Measurements from ENCODE around the gene PHLPP1. TPM values are rescaled to one million over a fixed set of nuclear protein-coding genes. Genes with fewer than 3 reads are reported as not detected.

Gene PHLPP1
- total and polyA plus RNA-seq, 2 donors from 2014 or later = 2.9 to 13.0 TPM

DNA sequence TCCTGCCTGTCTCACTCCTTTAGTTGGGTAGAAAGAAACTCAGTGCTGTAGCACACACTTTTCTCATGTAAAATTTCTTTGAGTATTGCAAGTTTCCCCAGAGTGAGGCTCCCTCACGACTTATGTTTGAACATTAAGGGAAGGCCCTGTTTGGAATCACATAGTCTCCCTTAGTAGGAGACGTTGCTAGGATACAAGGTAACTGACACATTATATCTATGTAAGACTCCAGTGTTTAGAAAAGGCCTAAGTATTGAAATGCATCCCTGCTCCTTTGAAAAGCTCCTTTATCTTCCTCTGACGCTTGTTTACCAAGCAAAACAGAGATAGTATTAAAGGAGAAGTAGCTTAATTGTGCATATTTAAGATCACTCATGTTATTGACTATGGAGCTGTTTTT, 248.2 kb downstream of the PHLPP1 start:
- H3K9ac ChIP-seq (ENCODE audit: low read length in 3 of 3) = no peak overlapping the region
- H3K36me3 ChIP-seq (ENCODE audit: control insufficient read depth in 2 of 3, insufficient read depth in 3 of 3, low read length in 3 of 3) = no peaks in the 10 kb centered on the region
- H3K9me3 ChIP-seq (ENCODE audit: control insufficient read depth in 2 of 3, insufficient read depth in 1 of 3, low read length in 3 of 3) = no peaks in the 10 kb centered on the region
- DNase-seq = peak in 1 of 5 donors; percentile 29
- H3K4me1 ChIP-seq (ENCODE audit: control insufficient read depth in 2 of 3, insufficient read depth in 2 of 3, low read depth in 1 of 3, low read length in 3 of 3) = no peaks in the 10 kb centered on the region
- H3K27ac ChIP-seq (ENCODE audit: low read depth in 2 of 2, low read length in 2 of 2) = no peak overlapping the region
- no peak overlapping the region for H3K4me3 ChIP-seq (ENCODE audit: low read length in 3 of 3)
- H3K27me3 ChIP-seq (ENCODE audit: control insufficient read depth, insufficient read depth, low read length) = no peaks in the 10 kb centered on the region
- TF ChIP-seq, protein P1, sequence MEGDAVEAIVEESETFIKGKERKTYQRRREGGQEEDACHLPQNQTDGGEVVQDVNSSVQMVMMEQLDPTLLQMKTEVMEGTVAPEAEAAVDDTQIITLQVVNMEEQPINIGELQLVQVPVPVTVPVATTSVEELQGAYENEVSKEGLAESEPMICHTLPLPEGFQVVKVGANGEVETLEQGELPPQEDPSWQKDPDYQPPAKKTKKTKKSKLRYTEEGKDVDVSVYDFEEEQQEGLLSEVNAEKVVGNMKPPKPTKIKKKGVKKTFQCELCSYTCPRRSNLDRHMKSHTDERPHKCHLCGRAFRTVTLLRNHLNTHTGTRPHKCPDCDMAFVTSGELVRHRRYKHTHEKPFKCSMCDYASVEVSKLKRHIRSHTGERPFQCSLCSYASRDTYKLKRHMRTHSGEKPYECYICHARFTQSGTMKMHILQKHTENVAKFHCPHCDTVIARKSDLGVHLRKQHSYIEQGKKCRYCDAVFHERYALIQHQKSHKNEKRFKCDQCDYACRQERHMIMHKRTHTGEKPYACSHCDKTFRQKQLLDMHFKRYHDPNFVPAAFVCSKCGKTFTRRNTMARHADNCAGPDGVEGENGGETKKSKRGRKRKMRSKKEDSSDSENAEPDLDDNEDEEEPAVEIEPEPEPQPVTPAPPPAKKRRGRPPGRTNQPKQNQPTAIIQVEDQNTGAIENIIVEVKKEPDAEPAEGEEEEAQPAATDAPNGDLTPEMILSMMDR (IDR thresholded peaks at IDR 0.05; ENCODE audit: borderline replicate concordance, extremely low read depth, insufficient read depth) = no peak
- no peak for FAIRE-seq
- intact Hi-C loops (cut with DNase I) = no loop called here

DNA sequence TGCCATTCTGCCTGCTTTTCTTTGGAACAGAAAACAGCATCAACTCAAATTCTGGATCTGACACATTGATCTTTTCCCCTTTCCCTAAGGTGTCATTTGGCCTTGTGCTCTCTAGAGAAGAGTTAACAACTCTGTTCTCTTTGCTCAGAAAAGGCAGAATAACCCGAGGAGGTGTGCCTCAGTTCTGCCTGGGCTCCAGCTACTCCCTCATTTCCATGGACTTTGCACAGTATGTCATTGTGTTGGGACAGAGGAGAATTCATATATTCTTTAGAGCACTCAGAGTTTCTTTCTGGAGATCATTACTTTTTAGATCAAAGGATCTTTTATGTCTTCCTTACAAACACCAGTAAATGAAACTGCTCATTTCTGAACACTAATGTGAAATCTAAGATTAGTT, 249.1 kb downstream of the PHLPP1 start:
- H3K9me3 ChIP-seq (ENCODE audit: control insufficient read depth in 2 of 3, insufficient read depth in 1 of 3, low read length in 3 of 3) = no peaks in the 10 kb centered on the region
- no peak overlapping the region for H3K4me3 ChIP-seq (ENCODE audit: low read length in 3 of 3)
- intact Hi-C loops (cut with DNase I) = no loop called here
- H3K9ac ChIP-seq (ENCODE audit: low read length in 3 of 3) = no peak overlapping the region
- no peaks in the 10 kb centered on the region for H3K36me3 ChIP-seq (ENCODE audit: control insufficient read depth in 2 of 3, insufficient read depth in 3 of 3, low read length in 3 of 3)
- DNase-seq (no peak), FAIRE-seq (no peak)
- no peaks in the 10 kb centered on the region for H3K27me3 ChIP-seq (ENCODE audit: control insufficient read depth, insufficient read depth, low read length)
- no peak overlapping the region for H3K27ac ChIP-seq (ENCODE audit: low read depth in 2 of 2, low read length in 2 of 2)
- H3K4me1 ChIP-seq (ENCODE audit: control insufficient read depth in 2 of 3, insufficient read depth in 2 of 3, low read depth in 1 of 3, low read length in 3 of 3) = no peaks in the 10 kb centered on the region
- TF ChIP-seq, protein P1 (IDR thresholded peaks at IDR 0.05; ENCODE audit: borderline replicate concordance, extremely low read depth, insufficient read depth) = no peak

DNA sequence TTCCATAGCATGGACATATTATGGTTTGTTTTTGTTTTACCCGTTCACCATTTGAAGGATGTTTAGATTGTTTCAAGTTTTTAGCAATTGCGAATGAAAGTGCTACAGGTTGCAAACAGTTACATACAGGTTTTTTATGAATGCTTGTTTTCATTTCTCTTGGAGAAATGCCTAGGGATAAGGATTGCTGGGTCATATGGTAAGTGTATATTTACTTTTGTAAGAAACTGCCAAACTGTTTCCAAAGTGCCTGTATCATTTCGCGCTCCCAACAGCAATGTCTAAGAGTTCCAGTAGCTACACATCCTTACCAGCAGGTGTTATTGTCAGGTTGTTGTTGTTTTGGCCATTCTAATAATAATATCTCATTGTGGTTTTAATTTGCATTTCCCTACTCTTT, 251.7 kb downstream of the PHLPP1 start:
- Histone ChIP-seq H3K9me3 (ENCODE audit: control insufficient read depth in 2 of 3, insufficient read depth in 1 of 3, low read length in 3 of 3) (no peaks in the 10 kb centered on the region), H3K4me3 (ENCODE audit: low read length in 3 of 3) (no peak overlapping the region), H3K27me3 (ENCODE audit: control insufficient read depth, insufficient read depth, low read length) (no peaks in the 10 kb centered on the region), H3K27ac (ENCODE audit: low read depth in 2 of 2, low read length in 2 of 2) (no peak overlapping the region), H3K36me3 (ENCODE audit: control insufficient read depth in 2 of 3, insufficient read depth in 3 of 3, low read length in 3 of 3) (no peaks in the 10 kb centered on the region), H3K4me1 (ENCODE audit: control insufficient read depth in 2 of 3, insufficient read depth in 2 of 3, low read depth in 1 of 3, low read length in 3 of 3) (no peaks in the 10 kb centered on the region), H3K9ac (ENCODE audit: low read length in 3 of 3) (no peak overlapping the region)
- FAIRE-seq = no peak
- no peak for DNase-seq
- intact Hi-C loops (cut with DNase I) = no loop called here
- TF ChIP-seq, protein P1 (IDR thresholded peaks at IDR 0.05; ENCODE audit: borderline replicate concordance, extremely low read depth, insufficient read depth) = no peak

DNA sequence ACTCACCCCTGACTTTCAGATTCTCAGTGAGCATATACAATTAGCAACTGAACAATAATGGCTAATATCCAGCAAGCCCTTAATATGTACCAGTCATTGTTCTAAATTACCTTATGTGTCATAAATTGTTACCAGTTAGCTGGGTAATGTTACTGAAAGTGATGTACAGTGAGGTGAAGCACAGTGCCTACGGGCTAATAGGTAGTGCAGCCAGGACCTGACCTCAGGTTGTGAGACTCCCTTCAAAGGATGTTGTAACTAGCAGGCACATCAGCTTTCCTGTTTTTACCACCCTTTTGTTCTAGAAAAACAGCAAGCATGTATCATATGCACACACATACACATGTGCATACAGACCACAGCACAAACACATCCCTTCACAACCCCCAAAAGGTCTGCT, 258.3 kb downstream of the PHLPP1 start:
- DNase-seq (no peak), FAIRE-seq (no peak)
- no peaks in the 10 kb centered on the region for H3K27me3 ChIP-seq (ENCODE audit: control insufficient read depth, insufficient read depth, low read length)
- H3K36me3 ChIP-seq (ENCODE audit: control insufficient read depth in 2 of 3, insufficient read depth in 3 of 3, low read length in 3 of 3) = peaks cover 2 to 22% (median 13%) of the 10 kb centered on the region in 3 donors
- no peaks in the 10 kb centered on the region for H3K9me3 ChIP-seq (ENCODE audit: control insufficient read depth in 2 of 3, insufficient read depth in 1 of 3, low read length in 3 of 3)
- TF ChIP-seq, protein P1 (IDR thresholded peaks at IDR 0.05; ENCODE audit: borderline replicate concordance, extremely low read depth, insufficient read depth) = no peak
- no peak overlapping the region for H3K4me3 ChIP-seq (ENCODE audit: low read length in 3 of 3)
- no peak overlapping the region for H3K9ac ChIP-seq (ENCODE audit: low read length in 3 of 3)
- H3K4me1 ChIP-seq (ENCODE audit: control insufficient read depth in 2 of 3, insufficient read depth in 2 of 3, low read depth in 1 of 3, low read length in 3 of 3) = no peaks in the 10 kb centered on the region
- intact Hi-C loops (cut with DNase I) = loop anchor here (10.0 kb wide), 1 partner anchor 259 kb away; the partner anchor contains the start of gene PHLPP1
- H3K27ac ChIP-seq (ENCODE audit: low read depth in 2 of 2, low read length in 2 of 2) = no peak overlapping the region

Measured in kidney (tissue), 14 donors.